Thyroid gland (tissue), 4 donors: Measurements from ENCODE around the gene TUBA3E. TPM values are rescaled to one million over a fixed set of nuclear protein-coding genes. Genes with fewer than 3 reads are reported as not detected.
"Not testable (repeated sequence)": the region's sequence is repeated elsewhere in the genome, so short reads cannot be mapped to it uniquely, and the experiment has no call there.

Experiments used
- DNase-seq, 2 donors: peaks; one replicate each; pipeline ENCODE4 v3.0.0-alpha.2; 2019
- H3K27ac ChIP-seq, 3 donors: fragments of 200-600 bp; sonication (generic); 1 replicate in 2 of 3; 2 replicates in 1 of 3; pipeline ENCODE4 v1.5.1; 2016 to 2019; ENCODE audit warnings: mild to moderate bottlenecking in 1 of 3, moderate library complexity in 1 of 3
- H3K27me3 ChIP-seq: fragments of 200-600 bp; sonication (generic); one replicate; pipeline ENCODE4 v1.5.1; 2019
- H3K36me3 ChIP-seq, 2 donors: fragments of 200-600 bp; sonication (generic); one replicate each; pipeline ENCODE4 v1.5.1; 2016 to 2019
- H3K4me1 ChIP-seq, 2 donors: fragments of 200-600 bp; sonication (generic); one replicate each; pipeline ENCODE4 v1.5.1; 2017 to 2019
- H3K4me3 ChIP-seq, 3 donors: fragments of 200-600 bp; sonication (generic); replicated peaks in 1 of 3; 1 replicate in 2 of 3; 2 replicates in 1 of 3; pipeline ENCODE4 v1.5.1; 2016; ENCODE audit warnings: mild to moderate bottlenecking in 1 of 3
- H3K9me3 ChIP-seq: fragments of 200-600 bp; sonication (generic); one replicate; pipeline ENCODE4 v1.5.1; 2017
- CTCF ChIP-seq, 6 experiments: fragments of 200-600 bp in 3 of 6; fragments of 450-650 bp in 3 of 6; sonication (generic) in 3 of 6; IDR thresholded peaks; one replicate each; pipeline ENCODE4 v1.5.1; 2016 to 2019; ENCODE audit warnings: antibody characterized with exemption in 6 of 6, mild to moderate bottlenecking in 2 of 6, inconsistent platforms in 1 of 6, moderate library complexity in 1 of 6
- POLR2A ChIP-seq, 2 donors: fragments of 450-650 bp; IDR thresholded peaks; one replicate each; pipeline ENCODE4 v1.6.1; 2017; ENCODE audit warnings: antibody characterized with exemption in 2 of 2, mild to moderate bottlenecking in 2 of 2, moderate library complexity in 1 of 2
- WGBS, 2 donors: methylation state at CpG; one replicate each; pipeline ENCODE4 v1.1.5; 2017; 5-methylcytosine and 5-hydroxymethylcytosine counted together
- intact Hi-C: fragments of 100-400 bp; cut with DNase I; formaldehyde crosslinking; loops from one replicate; pipeline ENCODE4 v1.15.1; 2023
- total RNA-seq, 4 donors: library from RNA; depleted of rRNA; stranded (reverse); fragments of >200 nt; gene quantifications; one replicate each; pipeline ENCODE4 v1.2.3, GENCODE V29; 2016

TUBA3E gene
- total RNA-seq, 4 donors from 2014 or later, result 0.27 TPM; not detected in 3

- H3K27ac ChIP-seq, H3K36me3 ChIP-seq, H3K4me1 ChIP-seq, H3K27me3 ChIP-seq, DNase-seq, intact Hi-C loops, H3K9me3 ChIP-seq, H3K4me3 ChIP-seq: not testable (repeated sequence)
- 92 to 97% methylated on average over 7 of the region's 13 CpGs for WGBS, 2 donors
Measured at GRCh38 chr2:130196052-130196451, 2.2 kb downstream of the TUBA3E start.

- WGBS, 2 donors, result 84 to 97% methylated on average over 7 to 9 of the region's 9 CpGs
- DNase-seq, H3K27ac ChIP-seq, intact Hi-C loops, H3K9me3 ChIP-seq, H3K27me3 ChIP-seq, H3K36me3 ChIP-seq, H3K4me3 ChIP-seq, H3K4me1 ChIP-seq: not testable (repeated sequence)
Measured at GRCh38 chr2:130195089-130195635, 3.1 kb downstream of the TUBA3E start.

GRCh38 chr2:130193824-130194223 lies 4.4 kb downstream of the TUBA3E start:
- H3K27ac ChIP-seq, H3K27me3 ChIP-seq, DNase-seq, H3K4me3 ChIP-seq, H3K36me3 ChIP-seq, intact Hi-C loops, H3K9me3 ChIP-seq, H3K4me1 ChIP-seq: not testable (repeated sequence)
- WGBS, 2 donors, result 81 to 83% methylated on average over 14 to 16 of the region's 22 CpGs

GRCh38 chr2:130192451-130192850 lies 5.8 kb downstream of the TUBA3E start:
- H3K27ac ChIP-seq, H3K9me3 ChIP-seq, H3K27me3 ChIP-seq, intact Hi-C loops, H3K36me3 ChIP-seq, H3K4me3 ChIP-seq, H3K4me1 ChIP-seq, DNase-seq: not testable (repeated sequence)
- WGBS, 2 donors, result 79 to 85% methylated on average over 3 of the region's 3 CpGs

GRCh38 chr2:130191319-130191718 lies 6.9 kb downstream of the TUBA3E start:
- H3K4me3 ChIP-seq, H3K27me3 ChIP-seq, H3K4me1 ChIP-seq, H3K9me3 ChIP-seq, DNase-seq, H3K36me3 ChIP-seq, intact Hi-C loops, H3K27ac ChIP-seq: not testable (repeated sequence)
- WGBS, 2 donors, result 95 to 96% methylated on average over 6 of the region's 6 CpGs

GRCh38 chr2:130190237-130190636 lies 8.0 kb downstream of the TUBA3E start:
- H3K36me3 ChIP-seq, result no peaks in the 10 kb centered on the region
- H3K4me1 ChIP-seq, result no peaks in the 10 kb centered on the region
- no peak overlapping the region for H3K4me3 ChIP-seq
- WGBS, 2 donors, result 89 to 94% methylated on average over 15 of the region's 15 CpGs
- DNase-seq, result no peak
- intact Hi-C loops, result no loop called here
- no peaks in the 10 kb centered on the region for H3K9me3 ChIP-seq
- no peak overlapping the region for H3K27ac ChIP-seq
- TF ChIP-seq CTCF (IDR thresholded peaks at IDR 0.05) (no peak), POLR2A (IDR thresholded peaks at IDR 0.05) (no peak)
- H3K27me3 ChIP-seq, result no peaks in the 10 kb centered on the region

GRCh38 chr2:130188958-130189357 lies 9.3 kb downstream of the TUBA3E start:
- H3K36me3 ChIP-seq, H3K4me3 ChIP-seq, DNase-seq, H3K27me3 ChIP-seq, H3K27ac ChIP-seq, H3K4me1 ChIP-seq, intact Hi-C loops, H3K9me3 ChIP-seq: not testable (repeated sequence)
- WGBS, 2 donors, result 74 to 94% methylated on average over 2 to 4 of the region's 4 CpGs

GRCh38 chr2:130187859-130188792 lies 10.1 kb downstream of the TUBA3E start:
- intact Hi-C loops, H3K4me3 ChIP-seq, H3K27me3 ChIP-seq, H3K27ac ChIP-seq, H3K9me3 ChIP-seq, H3K36me3 ChIP-seq, DNase-seq: not testable (repeated sequence)
- WGBS, 2 donors, result 92 to 97% methylated on average over 15 to 17 of the region's 17 CpGs
- H3K4me1 ChIP-seq, result peaks cover 7 to 16% of the 10 kb centered on the region in 2 donors
